HG03025 (cell line): ENCODE data around the gene FUT7.

Experiments used
- ATAC-seq: cut with Tn5 transposase; IDR thresholded peaks from one replicate; pipeline ENCODE4 v1.9.1; 2021; ENCODE audit warnings: mild to moderate bottlenecking, moderate library complexity; ENCODE audit not compliant: unreplicated experiment, low FRiP score

The FUT7 gene, protein sequence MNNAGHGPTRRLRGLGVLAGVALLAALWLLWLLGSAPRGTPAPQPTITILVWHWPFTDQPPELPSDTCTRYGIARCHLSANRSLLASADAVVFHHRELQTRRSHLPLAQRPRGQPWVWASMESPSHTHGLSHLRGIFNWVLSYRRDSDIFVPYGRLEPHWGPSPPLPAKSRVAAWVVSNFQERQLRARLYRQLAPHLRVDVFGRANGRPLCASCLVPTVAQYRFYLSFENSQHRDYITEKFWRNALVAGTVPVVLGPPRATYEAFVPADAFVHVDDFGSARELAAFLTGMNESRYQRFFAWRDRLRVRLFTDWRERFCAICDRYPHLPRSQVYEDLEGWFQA

DNA sequence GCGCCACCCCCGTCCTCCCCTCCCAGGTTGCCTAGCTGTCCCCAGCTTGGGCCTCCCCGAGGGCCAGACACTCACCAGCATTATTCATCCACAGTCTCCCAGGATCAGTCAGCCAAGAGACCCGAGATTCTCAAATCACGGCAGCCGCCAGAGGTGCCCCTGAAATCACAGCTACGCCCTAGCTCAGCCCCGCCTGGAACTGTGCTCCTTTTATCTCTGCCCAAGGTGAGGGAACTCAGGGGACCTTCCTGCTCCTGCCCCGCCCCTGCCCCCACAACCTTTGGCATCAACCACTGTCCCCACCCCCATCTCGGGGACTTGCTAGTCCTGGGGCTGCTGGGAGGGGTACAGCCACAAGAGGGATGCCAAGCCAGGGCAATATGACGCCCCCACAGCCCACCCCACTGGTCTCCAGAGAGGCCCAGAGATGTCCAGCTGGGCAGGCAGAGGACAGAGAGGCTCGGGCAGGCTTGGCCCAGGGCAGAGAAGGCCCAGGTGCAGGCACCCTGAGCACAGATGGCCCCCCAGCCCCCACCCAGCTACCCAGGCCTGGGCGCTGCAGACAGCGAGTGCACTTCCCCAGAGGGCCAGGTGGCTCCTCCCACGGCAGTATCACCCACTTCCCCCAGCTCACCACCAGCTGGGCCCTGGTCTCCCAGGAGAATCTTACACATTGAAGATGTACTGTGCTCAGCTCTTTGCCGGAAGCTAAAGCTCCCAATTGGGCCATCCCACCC, at the start of gene FUT7:
Gene FUT7 (minus strand): TSS at position 185 of the 737 bp plus-strand sequence. CDS start 97 bp downstream, at position 88.
- ATAC-seq = no peak

DNA sequence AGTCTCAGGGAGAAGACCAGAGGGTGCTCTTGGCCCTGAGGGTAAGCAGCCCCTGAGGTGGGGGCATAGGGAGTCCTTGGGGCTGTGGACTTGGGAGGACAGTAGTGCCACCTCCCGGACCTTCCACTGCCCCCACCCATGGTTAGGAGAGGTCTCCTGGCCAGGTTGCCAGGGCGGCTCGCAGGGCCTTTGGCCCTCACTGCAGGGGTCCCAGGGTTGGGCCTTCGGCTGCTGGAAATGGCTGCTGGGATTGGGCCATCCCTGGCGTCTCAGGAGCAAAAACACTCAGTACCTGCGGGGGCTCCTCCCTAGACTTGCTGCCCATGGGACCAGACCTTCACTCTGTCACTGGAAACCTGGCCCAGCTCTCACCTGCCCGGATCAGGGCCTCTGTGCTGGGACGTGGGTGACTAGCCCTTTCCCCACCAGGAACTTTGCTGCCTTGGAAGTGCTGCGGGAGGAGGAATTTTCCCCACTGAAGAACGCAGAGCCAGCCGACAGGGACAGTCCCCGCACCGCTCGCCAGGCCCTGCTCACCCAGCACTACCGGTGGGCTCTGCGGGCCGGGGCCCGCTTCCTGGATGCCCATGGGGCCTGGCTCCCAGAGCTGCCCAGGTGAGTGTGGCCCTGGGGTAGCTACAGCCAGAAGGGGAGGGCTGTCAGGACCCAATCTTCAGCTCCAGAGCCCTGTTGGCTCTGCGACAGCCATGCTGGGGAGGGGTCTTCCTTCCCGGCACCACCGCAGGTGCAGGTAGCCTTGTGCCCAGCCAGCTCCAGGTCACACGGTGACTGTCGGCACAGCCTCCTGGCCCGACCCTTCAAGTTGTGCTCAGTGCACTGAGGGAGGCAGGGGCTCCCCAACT, 48.6 kb upstream of the FUT7 start:
- ATAC-seq = no peak

- ATAC-seq = no peak
These were observed 47.5 kb upstream of the FUT7 start for GRCh38 chr9:137079401-137079787.

- no peak for ATAC-seq
These were observed 47.0 kb upstream of the FUT7 start for GRCh38 chr9:137078701-137079400.

- ATAC-seq = peak; percentile 12
These were observed 46.1 kb upstream of the FUT7 start for GRCh38 chr9:137077758-137078693.

DNA sequence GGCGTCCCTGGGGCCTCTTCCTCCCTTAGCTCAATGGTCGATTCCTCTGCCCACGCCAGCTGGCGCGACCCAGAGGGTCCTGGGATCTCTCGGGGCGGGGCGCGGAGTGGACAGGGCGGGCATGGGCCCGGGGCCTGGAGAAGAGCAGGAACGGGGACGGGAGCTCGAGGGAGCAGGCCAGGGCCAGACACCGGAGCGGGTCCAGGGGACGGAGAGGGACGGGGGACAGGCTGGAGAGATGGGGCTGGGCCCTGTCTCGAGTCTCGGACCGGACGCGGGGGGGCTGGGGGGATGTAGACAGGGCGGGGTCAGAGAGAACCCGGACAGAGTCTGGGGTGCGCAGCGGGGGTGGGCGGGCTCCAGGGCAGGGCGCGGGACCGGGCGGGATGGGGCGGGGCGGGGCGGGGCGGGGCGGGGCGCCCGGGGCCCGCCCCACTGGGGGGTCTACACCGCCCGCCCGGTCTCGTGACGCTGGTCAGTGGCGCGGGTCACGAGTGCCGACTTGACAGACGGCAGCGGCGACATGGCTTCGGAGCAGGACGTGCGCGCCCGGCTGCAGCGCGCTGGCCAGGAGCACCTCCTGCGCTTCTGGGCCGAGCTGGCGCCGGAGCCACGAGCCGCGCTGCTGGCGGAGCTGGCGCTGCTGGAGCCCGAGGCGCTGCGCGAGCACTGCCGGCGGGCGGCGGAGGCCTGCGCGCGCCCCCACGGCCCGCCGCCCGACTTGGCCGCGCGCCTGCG, 45.3 kb upstream of the FUT7 start, which contains the start of gene UAP1L1:
Gene UAP1L1 (plus strand): TSS at position 508 of the 738 bp plus-strand sequence. CDS start 16 bp downstream, at position 524.
- peak; percentile 41 for ATAC-seq

GRCh38 chr9:137076636-137077009, 44.7 kb upstream of the FUT7 start:
- no peak for ATAC-seq

- ATAC-seq = no peak
These were observed 43.4 kb upstream of the FUT7 start for GRCh38 chr9:137075275-137075775.

DNA sequence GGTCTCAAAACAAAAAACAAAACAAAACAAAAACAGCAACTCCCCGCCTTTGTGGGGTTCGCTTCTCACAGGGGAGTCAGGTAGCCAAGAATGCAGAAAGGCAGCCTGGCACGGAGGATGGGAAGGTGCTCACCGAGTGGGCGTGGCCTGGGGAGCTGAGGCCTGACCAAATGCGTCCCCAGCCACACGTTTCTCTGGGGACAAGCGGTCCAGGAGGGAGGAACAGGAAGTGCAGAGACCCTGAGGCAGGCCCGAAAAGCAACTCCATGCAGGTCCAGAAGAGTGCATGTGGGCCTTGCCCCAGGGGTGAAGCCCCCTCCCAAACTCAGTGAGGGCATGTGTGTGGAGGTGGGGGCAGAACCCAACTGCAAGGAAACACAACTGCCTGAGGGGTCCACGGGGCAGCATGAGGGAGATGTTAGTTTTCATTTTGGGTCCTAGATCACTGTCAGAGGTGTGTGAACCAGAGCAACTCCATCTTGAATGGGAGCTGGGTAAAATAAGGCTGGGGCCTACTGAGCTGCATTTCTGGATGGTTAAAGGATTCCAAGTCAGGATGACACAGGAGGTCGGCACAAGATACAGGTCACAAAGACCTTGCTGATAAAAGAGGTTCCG, 42.9 kb upstream of the FUT7 start:
- no peak for ATAC-seq

DNA sequence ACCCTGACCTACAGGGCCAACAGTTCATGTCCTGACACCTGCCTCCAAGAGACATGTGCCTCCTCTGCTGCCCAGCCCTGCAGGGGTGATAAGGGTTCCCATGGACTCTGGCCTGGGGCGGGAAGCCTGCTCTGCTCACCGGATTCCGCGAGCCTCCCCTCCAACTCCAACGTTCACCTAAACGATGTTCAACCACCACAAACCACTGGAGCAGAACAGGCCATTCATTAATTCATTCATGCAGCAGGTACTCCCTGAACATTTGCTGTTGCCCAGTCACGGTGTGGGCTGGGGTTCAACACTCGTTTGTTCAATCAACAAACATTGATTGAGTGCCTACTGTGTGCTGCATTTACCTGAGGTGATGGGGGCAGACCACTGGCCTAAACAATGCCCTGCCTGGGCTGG, 42.1 kb upstream of the FUT7 start:
- no peak for ATAC-seq

GRCh38 chr9:137071282-137071681, 39.4 kb upstream of the FUT7 start:
- ATAC-seq = no peak

GRCh38 chr9:137070906-137071275, 39.0 kb upstream of the FUT7 start:
- no peak for ATAC-seq

DNA sequence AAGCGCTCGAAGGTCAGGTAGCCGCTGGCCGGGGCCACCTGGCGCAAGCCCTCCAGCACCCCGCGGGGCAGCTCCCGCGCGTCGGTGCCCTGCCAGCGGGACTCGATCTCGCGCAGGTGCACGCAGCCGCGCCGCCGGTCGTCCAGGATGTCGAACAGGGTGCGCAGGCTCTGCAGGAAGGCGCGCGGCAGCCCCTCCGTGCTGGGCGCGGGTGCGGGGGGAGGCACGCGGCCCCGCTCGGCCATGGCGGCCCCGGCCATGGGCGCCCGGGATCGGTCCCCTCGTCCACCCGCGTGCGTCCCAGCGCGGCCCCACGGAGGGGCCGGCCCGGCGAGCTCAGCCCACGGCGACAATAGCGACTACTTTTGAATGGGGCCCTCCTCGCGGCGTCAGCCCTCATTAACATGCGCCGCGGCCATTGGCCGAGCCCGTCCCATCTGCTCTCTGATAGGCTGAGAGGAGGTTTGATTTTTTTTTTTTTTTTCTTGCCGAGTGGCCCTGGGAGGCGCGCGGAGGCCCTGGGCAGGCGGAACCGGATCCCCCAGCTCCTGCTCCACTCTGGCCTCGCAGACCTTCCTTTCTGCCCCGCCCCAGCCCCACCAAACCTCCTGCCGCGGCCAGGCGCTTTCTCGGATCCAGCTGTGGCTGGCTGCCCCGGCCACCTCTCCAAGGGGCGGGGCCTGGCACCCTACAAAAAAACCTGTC, 38.5 kb upstream of the FUT7 start, which contains the start of gene SAPCD2:
Gene SAPCD2 (minus strand): TSS at position 357 of the 705 bp plus-strand sequence. CDS start 97 bp downstream, at position 260.
- peak; percentile 50 for ATAC-seq

- ATAC-seq = no peak
These were observed 37.7 kb upstream of the FUT7 start for GRCh38 chr9:137069508-137070091.

GRCh38 chr9:137068539-137069507, 36.9 kb upstream of the FUT7 start:
- no peak for ATAC-seq
